ENCODE results near the gene PPP1R14C.

PPP1R14C gene

GRCh38 chr6:150275489-150275888 is 132.6 kb downstream of the PPP1R14C start:
- DNase-seq: no peak

- no peak for DNase-seq
Observed at GRCh38 chr6:150276168-150276936, 133.5 kb downstream of the PPP1R14C start.

GRCh38 chr6:150276937-150277742 is 134.3 kb downstream of the PPP1R14C start:
- no peak for DNase-seq

- no peak for DNase-seq
Observed at GRCh38 chr6:150279533-150279932, 136.7 kb downstream of the PPP1R14C start.

GRCh38 chr6:150280703-150281102 is 137.9 kb downstream of the PPP1R14C start:
- no peak for DNase-seq

GRCh38 chr6:150281767-150282166 is 138.9 kb downstream of the PPP1R14C start:
- no peak for DNase-seq

- DNase-seq: no peak
Observed at GRCh38 chr6:150282806-150283205, 140.0 kb downstream of the PPP1R14C start.

- DNase-seq: no peak
Observed at GRCh38 chr6:150286460-150286859, 143.6 kb downstream of the PPP1R14C start.

- no peak for DNase-seq
Observed at GRCh38 chr6:150286912-150287311, 144.1 kb downstream of the PPP1R14C start.

- DNase-seq: no peak
Observed at GRCh38 chr6:150288456-150288855, 145.6 kb downstream of the PPP1R14C start.

- DNase-seq: no peak
Observed at GRCh38 chr6:150289454-150290071, 146.7 kb downstream of the PPP1R14C start.

- DNase-seq: no peak
Observed at GRCh38 chr6:150290429-150290828, 147.6 kb downstream of the PPP1R14C start.

GRCh38 chr6:150291968-150292710 is 149.3 kb downstream of the PPP1R14C start:
- no peak for DNase-seq

GRCh38 chr6:150293019-150293418 is 150.2 kb downstream of the PPP1R14C start:
- DNase-seq: no peak

GRCh38 chr6:150293423-150294173 is 150.8 kb downstream of the PPP1R14C start:
- DNase-seq: no peak

- no peak for DNase-seq
Observed at GRCh38 chr6:150296890-150297289, 154.0 kb downstream of the PPP1R14C start.

GRCh38 chr6:150297327-150298029 is 154.6 kb downstream of the PPP1R14C start:
- no peak for DNase-seq

GRCh38 chr6:150298030-150298380 is 155.2 kb downstream of the PPP1R14C start:
- no peak for DNase-seq

- DNase-seq: no peak
Observed at GRCh38 chr6:150298676-150299075, 155.8 kb downstream of the PPP1R14C start.
